Suprapubic skin (tissue), 4 donors: Measurements from ENCODE around the gene NKD2.

ENCODE experiments used
- CTCF ChIP-seq, 2 donors: fragments of 200-600 bp in 1 of 2; fragments of 450-650 bp in 1 of 2; sonication (generic) in 1 of 2; IDR thresholded peaks; one replicate each; pipeline ENCODE4 v1.5.1; 2016 to 2019; ENCODE audit warnings: antibody characterized with exemption in 2 of 2, mild to moderate bottlenecking in 1 of 2, moderate library complexity in 1 of 2
- POLR2A ChIP-seq, 2 donors: fragments of 450-650 bp; IDR thresholded peaks; one replicate each; pipeline ENCODE4 v1.6.1; 2017; ENCODE audit warnings: antibody characterized with exemption in 2 of 2, mild to moderate bottlenecking in 2 of 2, moderate library complexity in 2 of 2
- POLR2AphosphoS5 ChIP-seq, 3 donors: sonication (generic); formaldehyde crosslinking; IDR thresholded peaks; one replicate each; pipeline ENCODE4 v1.6.1; 2017; ENCODE audit warnings: antibody characterized with exemption in 3 of 3

- TF ChIP-seq CTCF (IDR thresholded peaks at IDR 0.05) = no peak
- TF ChIP-seq POLR2AphosphoS5 (IDR thresholded peaks at IDR 0.05) = no peak
- no peak for TF ChIP-seq POLR2A (IDR thresholded peaks at IDR 0.05)
Measured at GRCh38 chr5:1017691-1018455, 9.3 kb downstream of the NKD2 start.
